Gastroesophageal sphincter (tissue), 3 donors: ENCODE data around the gene ETV2.

Source experiments
- CTCF ChIP-seq, 4 experiments: fragments of 200-600 bp in 2 of 4; fragments of 450-650 bp in 2 of 4; sonication (generic) in 1 of 4; IDR thresholded peaks; one replicate each; pipeline ENCODE4 v1.5.1; 2017 to 2019; ENCODE audit warnings: antibody characterized with exemption in 4 of 4, mild to moderate bottlenecking in 2 of 4, moderate library complexity in 2 of 4
- EP300 ChIP-seq: sonication (generic); formaldehyde crosslinking; IDR thresholded peaks from one replicate; pipeline ENCODE4 v1.6.1; 2017; ENCODE audit warnings: antibody characterized with exemption, mild to moderate bottlenecking
- POLR2AphosphoS5 ChIP-seq: sonication (generic); formaldehyde crosslinking; IDR thresholded peaks from one replicate; pipeline ENCODE4 v1.6.1; 2017; ENCODE audit warnings: antibody characterized with exemption

- TF ChIP-seq CTCF (IDR thresholded peaks at IDR 0.05) (no peak), EP300 (no peak), POLR2AphosphoS5 (no peak)
Observed at GRCh38 chr19:35671818-35672217, 30.3 kb downstream of the ETV2 start.
